ENCODE measurements around the gene ACE. TPM values are rescaled to one million over a fixed set of nuclear protein-coding genes. Genes with fewer than 3 reads are reported as not detected.

Gene ACE
- total RNA-seq, 1 experiment from 2014 or later, result 7.8 TPM

GRCh38 chr17:63448655-63449054 is 28.2 kb upstream of the ACE start:
- ATAC-seq, result no peak
- ChIA-PET CTCF (interaction anchor here (0.6 to 15.9 kb wide), 8 partner anchors 11 to 231 kb away, joined by 3 to 298 read pairs (median 4); partner anchors contain the start of gene ACE), POLR2A (no interaction called here)
- H3K4me3 Mint-ChIP-seq, result no peak overlapping the region
- TF ChIP-seq JUN (CRISPR knock-in tag; IDR thresholded peaks at IDR 0.05) (no peak), FOXP4 (CRISPR knock-in tag; IDR thresholded peaks at IDR 0.05) (no peak), TEAD1 (CRISPR knock-in tag; IDR thresholded peaks at IDR 0.05) (no peak), ZNF317 (CRISPR knock-in tag; IDR thresholded peaks at IDR 0.05; ENCODE audit: borderline replicate concordance, low read depth) (no peak), CBFB (CRISPR knock-in tag; IDR thresholded peaks at IDR 0.05; ENCODE audit: low read depth) (no peak), NFYB (CRISPR knock-in tag; conservative IDR thresholded peaks at IDR 0.05; ENCODE audit: low read depth) (no peak), FOXK1 (CRISPR knock-in tag; IDR thresholded peaks at IDR 0.05) (no peak), ERG (CRISPR knock-in tag; IDR thresholded peaks at IDR 0.05) (no peak), MLX (CRISPR knock-in tag; IDR thresholded peaks at IDR 0.05) (no peak), ZNF512 (CRISPR knock-in tag; IDR thresholded peaks at IDR 0.05; ENCODE audit: borderline replicate concordance) (no peak), ELF4 (CRISPR knock-in tag; IDR thresholded peaks at IDR 0.05; ENCODE audit: low read depth) (no peak)
- H3K27me3 Mint-ChIP-seq (ENCODE audit: low read depth), result peaks cover 5% of the 10 kb centered on the region
- DNase-seq (ENCODE audit: low spot score), result no peak
- H3K27ac Mint-ChIP-seq, result peak overlapping the region; percentile 78
- no peaks in the 10 kb centered on the region for H3K36me3 Mint-ChIP-seq
- H3K9me3 Mint-ChIP-seq, result no peaks in the 10 kb centered on the region
- peaks cover 32% of the 10 kb centered on the region for H3K4me1 Mint-ChIP-seq

- ATAC-seq (no peak), DNase-seq (ENCODE audit: low spot score) (no peak)
- TF ChIP-seq MAX (CRISPR knock-in tag; IDR thresholded peaks at IDR 0.05) (peak; percentile 93), NFE2L1 (CRISPR knock-in tag; IDR thresholded peaks at IDR 0.05) (no peak), FOXP1 (CRISPR knock-in tag; IDR thresholded peaks at IDR 0.05; ENCODE audit: borderline replicate concordance) (peak; percentile 68; the same call in 1 of the 2 replicates), ZNF281 (CRISPR knock-in tag; IDR thresholded peaks at IDR 0.05) (no peak), ZNF138 (CRISPR knock-in tag; conservative IDR thresholded peaks at IDR 0.05) (no peak), NR1H2 (CRISPR knock-in tag; IDR thresholded peaks at IDR 0.05) (no peak), KAT7 (CRISPR knock-in tag; IDR thresholded peaks at IDR 0.05; ENCODE audit: borderline replicate concordance) (no peak)
- ChIA-PET CTCF (interaction anchor here (0.5 to 2.8 kb wide), 5 partner anchors 14 to 28 kb away, joined by 3 to 6 read pairs (median 3); no protein-coding TSS in a partner anchor), POLR2A (interaction anchor here (0.7 kb wide), 1 partner anchor 13 kb away, joined by 3 read pairs; no protein-coding TSS in a partner anchor)
- Mint-ChIP-seq H3K4me1 (peaks cover 33% of the 10 kb centered on the region), H3K9me3 (no peaks in the 10 kb centered on the region), H3K27ac (no peak overlapping the region), H3K27me3 (ENCODE audit: low read depth) (peaks cover 12% of the 10 kb centered on the region), H3K4me3 (no peak overlapping the region), H3K36me3 (no peaks in the 10 kb centered on the region)
Measured at GRCh38 chr17:63450551-63450950, 26.3 kb upstream of the ACE start.
